Mesendoderm (in vitro differentiated cells): ENCODE measurements around the gene DZANK1. TPM values are rescaled to one million over a fixed set of nuclear protein-coding genes. Genes with fewer than 3 reads are reported as not detected.

Experiments used
- DNase-seq: peaks from one replicate; pipeline ENCODE4 v3.0.0; 2013
- H2AK5ac ChIP-seq: 2 replicates; pipeline ENCODE4 v1.6.1; 2013; ENCODE audit warnings: low read length, inconsistent platforms
- H2BK120ac ChIP-seq: 2 replicates; pipeline ENCODE4 v1.6.1; 2013; ENCODE audit warnings: low read depth, mild to moderate bottlenecking, low read length, moderate library complexity, mixed read lengths
- H2BK15ac ChIP-seq: replicated peaks from 2 replicates; pipeline ENCODE4 v1.6.1; 2013; ENCODE audit warnings: low read depth, mild to moderate bottlenecking, moderate library complexity
- H2BK5ac ChIP-seq: 2 replicates; pipeline ENCODE4 v1.6.1; 2013; ENCODE audit warnings: low read length, inconsistent platforms
- H3K18ac ChIP-seq: 2 replicates; pipeline ENCODE4 v1.6.1; 2013; ENCODE audit warnings: mild to moderate bottlenecking, low read length, mixed read lengths
- H3K23ac ChIP-seq: one replicate; pipeline ENCODE4 v1.6.1; 2013; ENCODE audit warnings: low read length
- H3K27ac ChIP-seq: 2 replicates; pipeline ENCODE4 v1.5.1; 2013; ENCODE audit warnings: low read depth, mild to moderate bottlenecking, inconsistent platforms, low read length, moderate library complexity
- H3K27me3 ChIP-seq: 2 replicates; pipeline ENCODE4 v1.6.1; 2013; ENCODE audit warnings: low read length, control low read depth, mild to moderate bottlenecking, inconsistent platforms; ENCODE audit not compliant: insufficient read depth, poor library complexity
- H3K36me3 ChIP-seq: 2 replicates; pipeline ENCODE4 v1.6.1; 2013; ENCODE audit warnings: low read length, inconsistent platforms; ENCODE audit not compliant: control insufficient read depth, insufficient read depth
- H3K4ac ChIP-seq: one replicate; pipeline ENCODE4 v1.6.1; 2013; ENCODE audit warnings: low read depth, mild to moderate bottlenecking, low read length, moderate library complexity
- H3K4me1 ChIP-seq: 2 replicates; pipeline ENCODE4 v1.6.1; 2013; ENCODE audit warnings: low read depth, low read length, inconsistent platforms; ENCODE audit not compliant: control insufficient read depth
- H3K4me2 ChIP-seq: 2 replicates; pipeline ENCODE4 v1.6.1; 2013; ENCODE audit warnings: low read length
- H3K4me3 ChIP-seq: 2 replicates; pipeline ENCODE4 v1.5.1; 2013; ENCODE audit warnings: mild to moderate bottlenecking, low read length
- H3K56ac ChIP-seq: one replicate; pipeline ENCODE4 v1.6.1; 2013; ENCODE audit warnings: low read length
- H3K79me1 ChIP-seq: 2 replicates; pipeline ENCODE4 v1.6.1; 2013; ENCODE audit warnings: low read length, inconsistent platforms
- H3K79me2 ChIP-seq: 2 replicates; pipeline ENCODE4 v1.6.1; 2013; ENCODE audit warnings: mild to moderate bottlenecking, low read length; ENCODE audit not compliant: control insufficient read depth, insufficient read depth
- H3K9ac ChIP-seq: 2 replicates; pipeline ENCODE4 v1.6.1; 2013; ENCODE audit warnings: low read length, inconsistent platforms
- H4K5ac ChIP-seq: one replicate; pipeline ENCODE4 v1.6.1; 2013; ENCODE audit warnings: low read length
- H4K8ac ChIP-seq: one replicate; pipeline ENCODE4 v1.6.1; 2013; ENCODE audit warnings: low read depth, mild to moderate bottlenecking, control low read depth, low read length, moderate library complexity
- WGBS: extraction: QIAGEN DNeasy Blood & Tissue Kit; methylation state at CpG from one replicate; pipeline ENCODE4 v1.1.7; 2013; ENCODE audit warnings: low lambda C conversion rate, missing lambda C conversion rate; ENCODE audit not compliant: insufficient coverage; ENCODE audit errors: extremely low coverage; 5-methylcytosine and 5-hydroxymethylcytosine counted together
- polyA plus RNA-seq, 2 experiments: library from polyadenylated mRNA; stranded (reverse); fragments of 200-250 nt; gene quantifications; one replicate each; pipeline ENCODE4 v1.2.3, GENCODE V29; 2013

DZANK1 gene
- 7.1 TPM for polyA plus RNA-seq (2013, experiment 1 of 2)
- 7.7 TPM for polyA plus RNA-seq (2013, experiment 2 of 2)

DNA sequence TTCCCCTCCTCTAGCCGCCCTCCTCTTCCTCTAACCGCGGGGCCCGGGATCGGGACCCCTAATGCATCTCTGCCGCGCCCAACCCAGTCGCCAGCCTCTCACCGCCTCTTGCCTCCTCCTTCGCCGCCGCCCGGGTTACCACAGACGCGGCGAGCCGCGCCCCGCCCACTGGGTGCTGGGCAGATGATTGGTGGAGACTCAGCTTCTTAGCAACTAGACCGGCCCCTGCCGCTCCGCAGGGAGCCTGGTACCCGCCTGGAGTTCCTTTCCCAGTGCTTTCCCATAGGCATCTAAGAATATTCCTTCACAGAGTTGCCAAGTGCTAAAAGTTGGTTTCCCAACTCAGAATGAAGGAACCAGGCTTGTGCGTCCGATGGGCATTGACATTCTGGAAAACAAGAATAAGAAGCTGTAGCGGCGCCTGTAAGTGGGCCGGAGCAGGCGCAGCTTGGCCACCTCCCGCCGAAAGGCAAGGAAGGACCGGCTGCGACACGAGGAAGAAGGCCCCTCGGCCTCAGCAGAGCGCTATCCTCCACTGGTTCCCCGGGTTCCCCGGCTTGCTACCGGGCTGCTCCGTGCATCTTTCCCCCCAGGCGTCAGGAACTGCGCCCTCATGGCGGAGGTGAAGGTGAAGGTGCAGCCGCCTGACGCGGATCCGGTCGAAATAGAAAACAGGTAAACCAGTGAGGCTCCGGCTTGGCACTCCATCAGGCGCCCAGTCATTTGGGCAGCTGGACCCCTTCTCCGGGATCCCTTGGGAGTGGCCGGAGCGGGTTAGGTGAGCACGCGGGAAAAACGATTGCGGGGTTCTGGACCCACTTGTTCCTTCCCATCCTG is at the start of gene DZANK1, which contains the start of gene POLR3F:
Gene DZANK1 (minus strand): TSS at position 137 of the 837 bp plus-strand sequence. CDS start 1,672 bp downstream, outside the sequence.
Gene POLR3F (plus strand): TSS at position 497 of the 837 bp plus-strand sequence. CDS start 117 bp downstream, at position 614.
- Histone ChIP-seq H3K4me3 (peak within 1 kb of the TSS; percentile 99), H3K56ac (peak within 1 kb of the TSS; percentile 98), H3K27ac (no peak within 1 kb of the TSS), H2BK120ac (no peak within 1 kb of the TSS), H3K79me2 (peaks cover 12% of the 10 kb centered on the region), H3K4me2 (peak within 1 kb of the TSS; percentile 98), H3K23ac (no peak within 1 kb of the TSS), H2BK5ac (no peak within 1 kb of the TSS), H3K79me1 (peaks cover 6% of the 10 kb centered on the region), H4K8ac (peak within 1 kb of the TSS; percentile 58), H3K36me3 (no peaks in the 10 kb centered on the region), H3K18ac (no peak within 1 kb of the TSS), H3K9ac (peak within 1 kb of the TSS; percentile 97), H4K5ac (no peak within 1 kb of the TSS), H3K27me3 (no peaks in the 10 kb centered on the region), H3K4me1 (no peaks in the 10 kb centered on the region), H2AK5ac (peak within 1 kb of the TSS; percentile 30), H3K4ac (no peak within 1 kb of the TSS), H2BK15ac (no peak within 1 kb of the TSS)
- WGBS = no CpG with 5 or more reads among the region's 57 CpGs
- peak; percentile 99 for DNase-seq

DNA sequence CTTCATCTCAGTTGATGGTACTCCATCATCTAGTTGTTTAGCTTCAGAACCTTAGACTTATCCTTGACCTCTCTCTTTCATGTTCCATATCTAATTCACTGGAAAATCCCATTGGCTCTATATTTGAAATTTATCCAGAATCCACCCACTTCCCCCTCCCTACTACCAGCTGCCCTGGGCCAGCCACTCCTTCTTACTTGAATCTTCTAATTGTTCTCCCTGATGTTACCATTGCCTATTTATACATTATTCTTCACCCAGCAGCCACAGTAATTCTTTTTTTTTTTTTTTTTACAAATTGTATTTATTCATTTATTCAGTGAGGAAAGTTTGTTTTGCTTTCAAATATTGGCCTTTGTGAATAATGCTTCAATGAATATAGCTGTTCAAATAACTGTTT is 49.1 kb upstream of the DZANK1 start:
- H2BK5ac ChIP-seq = no peak overlapping the region
- no peak overlapping the region for H2BK15ac ChIP-seq
- H3K79me1 ChIP-seq = peaks cover 2% of the 10 kb centered on the region
- H3K23ac ChIP-seq = no peak overlapping the region
- H3K36me3 ChIP-seq = peaks cover 4% of the 10 kb centered on the region
- no peak overlapping the region for H3K4me3 ChIP-seq
- no peak overlapping the region for H3K4me2 ChIP-seq
- H3K4ac ChIP-seq = no peak overlapping the region
- no peak overlapping the region for H3K27ac ChIP-seq
- DNase-seq = no peak
- H3K9ac ChIP-seq = no peak overlapping the region
- H4K8ac ChIP-seq = no peak overlapping the region
- H3K79me2 ChIP-seq = no peaks in the 10 kb centered on the region
- H2BK120ac ChIP-seq = no peak overlapping the region
- H2AK5ac ChIP-seq = no peak overlapping the region
- H3K27me3 ChIP-seq = no peaks in the 10 kb centered on the region
- no peak overlapping the region for H3K18ac ChIP-seq
- no peaks in the 10 kb centered on the region for H3K4me1 ChIP-seq
- no peak overlapping the region for H3K56ac ChIP-seq
- no peak overlapping the region for H4K5ac ChIP-seq

DNA sequence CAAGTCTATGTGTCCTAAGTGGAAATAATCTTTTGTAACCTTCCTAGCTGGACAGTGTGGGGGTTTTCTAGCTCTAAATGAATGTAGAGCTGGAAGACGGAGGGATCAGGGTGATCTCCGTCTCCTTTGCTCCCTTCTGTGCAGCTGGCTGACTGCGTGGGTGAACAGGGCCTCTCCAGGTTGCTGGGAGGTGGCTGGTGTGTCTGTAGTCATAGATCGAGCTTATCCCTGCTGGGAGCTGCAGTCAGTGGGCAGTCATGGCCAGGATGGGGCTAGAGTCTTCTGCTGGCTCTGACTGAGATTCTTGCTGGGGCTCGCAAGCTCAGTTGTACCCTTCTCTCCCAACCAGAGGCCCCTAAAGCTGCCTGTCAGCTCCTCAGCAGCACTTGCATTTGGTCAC is 47.3 kb upstream of the DZANK1 start:
- H3K79me2 ChIP-seq = no peaks in the 10 kb centered on the region
- DNase-seq = no peak
- peaks cover 2% of the 10 kb centered on the region for H3K79me1 ChIP-seq
- no peak overlapping the region for H4K8ac ChIP-seq
- no peak overlapping the region for H2BK5ac ChIP-seq
- H3K27me3 ChIP-seq = no peaks in the 10 kb centered on the region
- H3K4me2 ChIP-seq = no peak overlapping the region
- no peak overlapping the region for H4K5ac ChIP-seq
- no peaks in the 10 kb centered on the region for H3K4me1 ChIP-seq
- WGBS = no CpG with 5 or more reads among the region's 5 CpGs
- no peak overlapping the region for H3K56ac ChIP-seq
- no peak overlapping the region for H3K18ac ChIP-seq
- H3K23ac ChIP-seq = no peak overlapping the region
- H3K9ac ChIP-seq = no peak overlapping the region
- H2BK15ac ChIP-seq = no peak overlapping the region
- peaks cover 6% of the 10 kb centered on the region for H3K36me3 ChIP-seq
- no peak overlapping the region for H3K4ac ChIP-seq
- H3K4me3 ChIP-seq = no peak overlapping the region
- H3K27ac ChIP-seq = no peak overlapping the region
- no peak overlapping the region for H2BK120ac ChIP-seq
- H2AK5ac ChIP-seq = no peak overlapping the region

DNA sequence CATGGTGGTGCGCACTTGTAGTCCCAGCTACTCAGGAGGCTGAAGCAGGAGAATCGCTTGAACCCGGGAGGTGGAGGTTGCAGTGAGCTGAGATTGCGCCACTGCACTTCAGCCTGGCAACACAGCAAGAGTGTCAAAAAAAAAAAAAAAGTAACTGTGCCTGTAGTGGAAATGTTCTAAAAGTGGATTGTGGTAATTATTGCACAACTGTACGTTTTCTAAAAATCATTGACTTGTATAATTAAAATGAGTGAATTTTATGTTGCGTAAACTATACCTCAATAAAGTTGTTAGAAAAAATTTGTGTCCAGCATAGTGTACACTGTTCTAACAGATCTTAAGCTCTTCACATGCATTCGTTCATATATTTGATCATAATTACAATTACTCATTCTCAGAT is 46.4 kb upstream of the DZANK1 start:
- H3K36me3 ChIP-seq = peaks cover 6% of the 10 kb centered on the region
- no CpG with 5 or more reads among the region's 7 CpGs for WGBS

DNA sequence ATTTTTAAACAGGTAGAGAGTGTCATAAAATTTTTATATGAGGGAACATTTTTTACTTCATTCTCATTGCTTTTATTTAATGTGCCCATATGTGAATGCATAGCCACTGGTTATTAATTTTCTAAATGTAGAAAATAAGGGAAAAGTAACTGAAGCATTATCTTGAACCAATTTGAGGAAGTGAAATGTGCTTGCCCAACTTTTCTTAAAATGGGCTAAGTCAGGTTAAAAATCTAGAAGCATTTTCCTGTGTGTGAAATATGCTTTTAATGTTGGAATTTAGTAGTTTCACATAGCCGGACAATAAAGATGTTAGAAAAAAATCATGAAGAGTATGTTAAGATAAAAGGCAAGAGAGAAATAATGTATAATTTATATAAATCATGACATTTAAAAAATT is 44.7 kb upstream of the DZANK1 start:
- Histone ChIP-seq H3K36me3 (peaks cover 6% of the 10 kb centered on the region), H3K4ac (no peak overlapping the region), H2BK5ac (no peak overlapping the region), H3K79me1 (peaks cover 8% of the 10 kb centered on the region), H3K23ac (no peak overlapping the region), H4K5ac (no peak overlapping the region), H3K4me3 (no peak overlapping the region), H3K79me2 (peaks cover 9% of the 10 kb centered on the region), H2AK5ac (no peak overlapping the region), H3K4me1 (peaks cover 3% of the 10 kb centered on the region), H3K27ac (no peak overlapping the region), H3K9ac (no peak overlapping the region), H3K4me2 (no peak overlapping the region), H3K56ac (no peak overlapping the region), H2BK15ac (no peak overlapping the region), H3K27me3 (no peaks in the 10 kb centered on the region), H4K8ac (no peak overlapping the region), H2BK120ac (no peak overlapping the region), H3K18ac (no peak overlapping the region)
- no peak for DNase-seq
- WGBS = no CpG with 5 or more reads among the region's 1 CpG

More for the DNA sequence above, 46.4 kb upstream of the DZANK1 start:
- H3K4me1 ChIP-seq = no peaks in the 10 kb centered on the region
- H4K8ac ChIP-seq = no peak overlapping the region
- DNase-seq = no peak
- H3K4me2 ChIP-seq = no peak overlapping the region
- no peak overlapping the region for H2BK5ac ChIP-seq
- no peak overlapping the region for H4K5ac ChIP-seq
- no peak overlapping the region for H2BK120ac ChIP-seq
- no peak overlapping the region for H3K4ac ChIP-seq
- H2BK15ac ChIP-seq = no peak overlapping the region
- H3K56ac ChIP-seq = no peak overlapping the region
- peaks cover 6% of the 10 kb centered on the region for H3K79me1 ChIP-seq
- no peak overlapping the region for H3K9ac ChIP-seq
- H3K18ac ChIP-seq = no peak overlapping the region
- no peak overlapping the region for H3K4me3 ChIP-seq
- no peaks in the 10 kb centered on the region for H3K27me3 ChIP-seq
- no peak overlapping the region for H3K23ac ChIP-seq
- H3K79me2 ChIP-seq = peaks cover 5% of the 10 kb centered on the region
- no peak overlapping the region for H3K27ac ChIP-seq
- H2AK5ac ChIP-seq = no peak overlapping the region
